GM12873 (cell line): ENCODE results near the gene NR0B1.

ENCODE experiments used
- TF ChIP-seq, protein P1 (sequence below): IDR thresholded peaks from 2 replicates; pipeline ENCODE4 v1.5.1; 2012; ENCODE audit warnings: low read depth, mild to moderate bottlenecking, moderate library complexity, low read length, control low read depth; ENCODE audit not compliant: insufficient read depth; ENCODE audit errors: missing control alignments

Gene NR0B1

DNA sequence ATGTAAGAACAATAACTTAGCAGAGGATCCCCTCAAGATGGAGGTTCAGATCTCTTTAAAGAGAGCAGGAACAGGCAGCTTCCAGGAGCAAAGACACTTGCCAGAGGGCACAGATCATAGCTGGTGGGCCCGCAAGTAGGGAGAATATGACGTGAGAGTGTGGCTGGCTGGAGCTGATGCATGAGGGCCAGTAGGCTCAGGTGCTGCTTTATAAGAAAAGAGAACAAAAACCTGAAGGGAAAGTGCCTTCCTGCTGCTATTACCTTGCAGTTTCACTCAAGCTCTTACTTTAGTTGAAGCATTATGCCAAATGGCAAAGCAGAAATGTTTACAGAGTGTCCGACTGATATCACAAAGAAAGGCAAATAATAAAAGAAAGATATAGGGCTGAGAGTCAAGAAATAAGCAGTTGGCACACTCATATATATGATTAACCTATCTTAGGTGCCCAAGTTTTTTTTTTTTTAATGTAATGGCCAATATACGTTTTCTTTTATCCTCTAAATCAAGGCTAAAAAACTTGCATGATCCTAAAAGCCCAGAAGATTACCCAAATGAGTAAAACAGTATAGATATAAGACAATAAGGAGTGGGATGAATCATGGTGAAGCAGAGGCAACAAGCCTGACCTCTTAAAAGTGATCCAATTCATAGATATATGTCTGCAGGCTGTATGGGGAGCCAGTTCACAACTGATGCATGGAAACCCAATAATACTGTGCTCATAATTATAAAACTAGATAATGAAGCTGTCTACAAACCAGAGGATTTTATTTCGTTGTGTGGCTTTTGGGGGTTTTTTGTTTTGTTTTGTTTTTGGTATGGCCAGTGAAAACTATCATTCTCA, 12.6 kb downstream of the NR0B1 start:
- TF ChIP-seq, protein P1, sequence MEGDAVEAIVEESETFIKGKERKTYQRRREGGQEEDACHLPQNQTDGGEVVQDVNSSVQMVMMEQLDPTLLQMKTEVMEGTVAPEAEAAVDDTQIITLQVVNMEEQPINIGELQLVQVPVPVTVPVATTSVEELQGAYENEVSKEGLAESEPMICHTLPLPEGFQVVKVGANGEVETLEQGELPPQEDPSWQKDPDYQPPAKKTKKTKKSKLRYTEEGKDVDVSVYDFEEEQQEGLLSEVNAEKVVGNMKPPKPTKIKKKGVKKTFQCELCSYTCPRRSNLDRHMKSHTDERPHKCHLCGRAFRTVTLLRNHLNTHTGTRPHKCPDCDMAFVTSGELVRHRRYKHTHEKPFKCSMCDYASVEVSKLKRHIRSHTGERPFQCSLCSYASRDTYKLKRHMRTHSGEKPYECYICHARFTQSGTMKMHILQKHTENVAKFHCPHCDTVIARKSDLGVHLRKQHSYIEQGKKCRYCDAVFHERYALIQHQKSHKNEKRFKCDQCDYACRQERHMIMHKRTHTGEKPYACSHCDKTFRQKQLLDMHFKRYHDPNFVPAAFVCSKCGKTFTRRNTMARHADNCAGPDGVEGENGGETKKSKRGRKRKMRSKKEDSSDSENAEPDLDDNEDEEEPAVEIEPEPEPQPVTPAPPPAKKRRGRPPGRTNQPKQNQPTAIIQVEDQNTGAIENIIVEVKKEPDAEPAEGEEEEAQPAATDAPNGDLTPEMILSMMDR = no peak

DNA sequence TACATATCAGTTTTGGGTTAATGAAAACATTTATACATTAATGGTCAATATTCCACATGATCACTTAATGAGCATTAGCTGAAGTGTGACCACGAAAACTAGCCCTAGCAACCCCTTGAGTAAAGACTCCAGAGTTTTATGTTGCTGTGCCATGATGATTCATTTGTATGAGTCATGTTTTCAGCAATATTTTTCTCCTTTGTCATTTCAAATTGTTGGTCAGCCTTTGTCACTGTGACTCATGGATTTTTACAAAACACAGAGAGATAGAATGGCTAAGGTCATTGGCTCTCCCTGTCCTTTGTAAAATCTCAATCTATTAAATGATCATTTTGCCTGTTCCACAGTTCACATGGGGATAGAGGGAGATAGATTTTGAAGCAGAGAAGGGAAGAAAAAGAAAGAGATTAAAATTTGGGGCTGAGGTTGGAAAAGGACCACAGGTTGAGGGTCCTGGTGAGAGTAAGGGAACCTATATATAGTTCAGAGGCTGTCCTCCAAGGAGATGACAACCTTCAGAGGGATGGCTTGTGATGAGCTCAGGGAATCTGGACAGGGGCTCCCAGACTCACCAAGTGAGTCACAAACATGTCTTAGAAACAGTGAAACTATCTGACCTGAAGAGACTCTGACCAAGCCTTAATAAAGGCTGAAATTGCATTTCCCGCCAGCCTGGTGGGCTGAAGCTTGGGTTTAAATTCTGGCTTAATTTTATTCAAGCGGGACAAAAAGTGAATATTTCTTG, 25.6 kb downstream of the NR0B1 start:
- TF ChIP-seq, protein P1 = no peak

DNA sequence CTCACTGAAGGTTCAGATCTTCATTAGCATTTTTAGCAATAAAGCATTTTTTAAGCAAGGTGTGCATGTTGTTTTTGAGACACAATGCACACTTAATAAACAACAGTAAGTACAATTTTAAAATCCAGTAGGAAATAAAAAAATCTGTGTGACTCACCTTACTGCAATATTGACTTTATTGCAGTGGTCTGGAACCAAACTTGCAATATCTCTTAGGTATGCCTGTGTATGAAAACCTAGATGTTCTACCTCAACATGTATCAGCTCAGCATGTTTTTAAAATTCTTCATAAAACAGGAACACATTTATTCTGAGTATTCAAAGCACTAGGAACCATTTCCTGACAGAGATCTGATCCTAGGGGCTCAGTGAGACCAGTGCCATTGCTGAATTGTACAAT, 26.7 kb downstream of the NR0B1 start:
- TF ChIP-seq, protein P1 = no peak

DNA sequence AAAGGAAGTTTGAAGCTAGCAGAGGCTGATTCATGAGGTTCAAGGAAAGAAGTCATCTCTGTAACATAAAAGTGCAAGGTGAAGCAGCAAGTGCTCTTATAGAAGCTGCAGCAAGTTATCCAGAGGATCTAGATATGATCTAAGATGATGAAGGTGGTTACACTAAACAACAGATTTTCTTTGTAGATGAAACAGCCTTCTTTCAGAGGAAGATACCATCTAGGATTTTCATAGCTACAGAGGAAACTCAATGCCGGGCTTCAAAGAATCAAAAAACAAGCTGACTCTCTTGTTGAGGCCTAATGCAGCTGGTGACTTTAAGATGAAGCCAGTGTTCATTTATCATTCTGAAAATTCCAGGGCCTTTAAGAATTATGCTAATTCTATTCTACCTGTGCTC, 28.8 kb downstream of the NR0B1 start:
- TF ChIP-seq, protein P1 = no peak

DNA sequence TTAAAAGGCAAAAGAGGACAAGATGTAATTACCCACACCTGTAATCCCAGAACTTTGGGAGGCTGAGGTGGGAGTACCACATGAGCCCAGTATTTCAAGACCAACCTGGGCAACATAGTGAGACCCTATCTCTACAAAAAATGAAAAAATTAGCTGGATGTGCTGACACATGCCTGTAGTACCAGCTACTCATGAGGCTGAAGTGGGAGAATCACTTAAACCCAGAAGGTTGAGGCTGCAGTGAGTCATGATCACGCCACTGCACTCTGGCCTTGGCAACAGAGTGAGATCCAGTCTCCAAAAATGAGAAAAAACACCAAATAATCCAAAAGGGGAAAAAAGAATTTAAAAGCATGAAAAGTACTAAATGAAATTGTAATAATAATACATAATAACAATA, 30.8 kb downstream of the NR0B1 start:
- TF ChIP-seq, protein P1 = no peak

DNA sequence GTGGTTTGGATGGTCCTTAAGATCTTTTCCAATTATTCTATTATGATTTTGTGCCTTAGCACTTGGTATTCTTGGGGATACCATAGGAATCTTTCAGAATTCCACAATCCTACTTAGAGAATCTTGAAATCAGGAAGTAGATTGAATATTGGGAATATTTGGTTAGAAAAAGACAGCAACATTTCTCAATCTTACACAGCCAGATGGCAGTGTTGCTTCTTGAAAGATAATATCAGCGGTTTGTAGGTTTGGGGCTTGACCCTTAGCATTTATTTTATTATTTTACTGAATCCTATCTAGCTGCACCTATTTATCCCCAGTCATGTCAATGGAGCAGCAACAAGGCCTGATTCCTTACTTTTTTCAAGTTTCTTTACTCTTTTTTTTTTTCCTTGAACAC, 33.7 kb downstream of the NR0B1 start:
- TF ChIP-seq, protein P1 = no peak

DNA sequence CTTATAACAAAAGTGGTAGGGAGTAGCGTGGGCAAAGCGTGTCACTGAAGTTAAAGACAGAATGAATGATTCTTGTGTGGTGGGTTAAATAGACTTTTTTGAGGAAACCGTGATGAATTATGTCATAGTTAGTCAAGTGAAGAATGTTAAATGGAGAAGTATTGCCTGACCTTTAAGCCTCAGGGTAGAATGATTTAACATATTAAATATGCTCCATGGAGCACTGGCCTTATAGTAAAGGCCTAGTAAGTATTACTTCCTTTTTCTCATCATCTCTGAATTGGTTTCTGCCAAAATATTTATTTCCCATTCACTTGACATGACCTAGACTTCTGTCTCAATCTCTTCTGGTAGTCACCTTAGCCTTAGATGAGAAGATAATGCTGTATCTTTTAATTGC, 38.6 kb downstream of the NR0B1 start:
- TF ChIP-seq, protein P1 = no peak
